B cell (primary cell): ENCODE data around the gene SOAT2.

ENCODE experiments used
- CTCF ChIP-seq: fragments of 200-600 bp; IDR thresholded peaks from one replicate; pipeline ENCODE4 v1.8.0; 2022; ENCODE audit warnings: antibody characterized with exemption, mild to moderate bottlenecking
- EZH2 ChIP-seq: IDR thresholded peaks from 2 replicates; pipeline ENCODE4 v1.6.1; 2012; ENCODE audit warnings: borderline replicate concordance, low read depth, mild to moderate bottlenecking, moderate library complexity, low read length; ENCODE audit not compliant: insufficient read depth, poor library complexity, severe bottlenecking

- peak; percentile 97 for TF ChIP-seq CTCF
- no peak for TF ChIP-seq EZH2
These were observed 4.0 kb upstream of the SOAT2 start for GRCh38 chr12:53099071-53099882.
